Measurements from ENCODE around the gene MET.
"Not testable (repeated sequence)": the region's sequence is repeated elsewhere in the genome, so short reads cannot be mapped to it uniquely, and the experiment has no call there.

The MET gene

GRCh38 chr7:116754186-116754585 is 82.2 kb downstream of the MET start:
- DNase-seq, result no peak

DNA sequence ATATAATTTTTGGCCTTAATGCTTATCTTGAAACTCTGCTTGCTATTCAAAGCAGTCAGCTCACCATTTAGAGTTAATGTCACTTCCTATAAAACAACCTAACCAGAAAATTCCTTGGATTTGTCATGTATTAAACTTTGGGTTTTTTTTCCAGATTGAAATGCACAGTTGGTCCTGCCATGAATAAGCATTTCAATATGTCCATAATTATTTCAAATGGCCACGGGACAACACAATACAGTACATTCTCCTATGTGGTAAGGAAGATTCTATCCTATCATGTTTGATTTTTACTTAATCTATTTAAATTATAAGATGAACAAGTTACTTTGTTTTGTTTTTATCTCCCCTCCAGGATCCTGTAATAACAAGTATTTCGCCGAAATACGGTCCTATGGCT is 85.3 kb downstream of the MET start:
- DNase-seq, result no peak

DNA sequence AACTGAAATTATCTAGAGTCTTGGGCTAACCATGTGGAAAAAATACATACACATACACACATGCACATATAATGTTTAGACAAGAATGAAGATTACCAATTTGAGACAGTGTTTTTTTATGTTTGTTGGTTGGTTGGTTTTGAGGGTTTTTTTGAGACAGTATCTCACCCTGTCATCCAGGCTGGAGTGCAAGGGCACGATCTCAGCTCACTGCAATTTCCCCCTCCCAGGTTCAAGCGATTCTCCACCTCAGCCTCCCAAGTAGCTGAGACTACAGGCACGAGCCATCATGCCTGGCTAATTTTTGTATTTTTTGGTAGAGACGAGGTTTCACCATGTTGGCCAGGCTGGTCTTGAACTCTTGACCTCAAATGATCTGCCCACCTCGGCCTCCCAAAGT is 87.6 kb downstream of the MET start:
- DNase-seq, result not testable (repeated sequence)

DNA sequence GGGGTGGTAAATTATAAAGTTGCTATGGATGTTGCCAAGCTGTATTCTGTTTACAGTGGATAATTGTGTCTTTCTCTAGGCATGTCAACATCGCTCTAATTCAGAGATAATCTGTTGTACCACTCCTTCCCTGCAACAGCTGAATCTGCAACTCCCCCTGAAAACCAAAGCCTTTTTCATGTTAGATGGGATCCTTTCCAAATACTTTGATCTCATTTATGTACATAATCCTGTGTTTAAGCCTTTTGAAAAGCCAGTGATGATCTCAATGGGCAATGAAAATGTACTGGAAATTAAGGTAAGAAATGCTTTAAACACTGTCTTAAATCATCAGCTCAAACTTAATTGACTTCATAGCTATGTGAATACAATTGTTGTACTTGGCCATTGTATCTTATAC is 91.0 kb downstream of the MET start:
- DNase-seq, result no peak

DNA sequence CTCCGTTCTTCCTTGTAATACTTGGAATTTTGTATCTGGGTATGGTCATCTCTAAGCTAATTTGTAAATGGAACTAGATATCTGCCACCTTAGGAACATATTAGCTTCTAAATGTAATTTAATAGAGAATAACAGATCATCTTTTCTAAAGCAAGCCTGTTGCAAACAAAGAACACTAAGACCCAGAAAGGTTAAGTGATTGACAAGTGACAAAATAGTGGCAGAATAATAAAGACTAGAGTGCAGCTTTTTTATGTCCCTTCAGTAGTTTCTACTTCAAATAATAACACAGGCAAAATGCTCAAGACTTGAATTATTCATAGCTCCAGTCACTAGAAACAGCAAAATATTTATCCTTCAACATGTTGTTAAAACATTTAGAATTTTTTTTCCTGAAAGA is 91.7 kb downstream of the MET start:
- DNase-seq, result no peak

- no peak for DNase-seq
Measured at GRCh38 chr7:116766881-116767280, 94.9 kb downstream of the MET start.

DNA sequence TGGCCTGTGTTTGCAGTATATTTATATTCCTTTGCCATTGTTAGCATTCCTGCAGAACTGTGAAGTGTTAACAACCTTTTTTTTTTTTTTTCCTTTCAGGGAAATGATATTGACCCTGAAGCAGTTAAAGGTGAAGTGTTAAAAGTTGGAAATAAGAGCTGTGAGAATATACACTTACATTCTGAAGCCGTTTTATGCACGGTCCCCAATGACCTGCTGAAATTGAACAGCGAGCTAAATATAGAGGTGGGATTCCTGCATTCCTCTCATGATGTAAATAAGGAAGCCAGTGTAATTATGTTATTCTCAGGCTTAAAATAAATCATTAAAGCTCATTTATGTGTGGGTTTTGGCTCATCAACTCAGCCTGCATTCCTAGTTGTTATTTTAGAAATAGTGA is 97.5 kb downstream of the MET start:
- no peak for DNase-seq

GRCh38 chr7:116770941-116771340 is 98.9 kb downstream of the MET start:
- DNase-seq, result no peak

GRCh38 chr7:116771640-116772039 is 99.6 kb downstream of the MET start:
- DNase-seq, result no peak

DNA sequence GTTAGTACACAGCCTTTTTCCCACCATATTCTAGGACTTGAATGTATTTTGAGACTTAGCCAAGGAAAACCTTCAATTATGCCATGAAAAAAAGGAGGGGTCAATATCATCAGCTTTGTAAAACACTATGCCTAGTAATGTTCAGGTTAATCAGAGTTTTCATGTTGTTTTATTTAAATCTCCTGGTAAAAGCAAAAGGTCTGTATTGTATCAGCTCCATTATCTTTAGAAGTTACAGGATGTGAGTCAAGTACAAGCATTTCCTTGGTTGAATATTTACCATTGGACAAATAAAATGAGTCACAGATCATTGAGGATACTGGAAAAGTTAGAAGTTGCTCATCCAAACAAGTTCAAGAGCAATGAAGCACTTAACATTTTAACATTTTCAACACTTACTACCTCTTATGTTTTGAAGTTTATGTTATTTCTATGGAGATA is 100.4 kb downstream of the MET start:
- no peak for DNase-seq

- DNase-seq, result no peak
Measured at GRCh38 chr7:116772926-116773749, 101.1 kb downstream of the MET start.

GRCh38 chr7:116776046-116776445 is 104.0 kb downstream of the MET start:
- no peak for DNase-seq

DNA sequence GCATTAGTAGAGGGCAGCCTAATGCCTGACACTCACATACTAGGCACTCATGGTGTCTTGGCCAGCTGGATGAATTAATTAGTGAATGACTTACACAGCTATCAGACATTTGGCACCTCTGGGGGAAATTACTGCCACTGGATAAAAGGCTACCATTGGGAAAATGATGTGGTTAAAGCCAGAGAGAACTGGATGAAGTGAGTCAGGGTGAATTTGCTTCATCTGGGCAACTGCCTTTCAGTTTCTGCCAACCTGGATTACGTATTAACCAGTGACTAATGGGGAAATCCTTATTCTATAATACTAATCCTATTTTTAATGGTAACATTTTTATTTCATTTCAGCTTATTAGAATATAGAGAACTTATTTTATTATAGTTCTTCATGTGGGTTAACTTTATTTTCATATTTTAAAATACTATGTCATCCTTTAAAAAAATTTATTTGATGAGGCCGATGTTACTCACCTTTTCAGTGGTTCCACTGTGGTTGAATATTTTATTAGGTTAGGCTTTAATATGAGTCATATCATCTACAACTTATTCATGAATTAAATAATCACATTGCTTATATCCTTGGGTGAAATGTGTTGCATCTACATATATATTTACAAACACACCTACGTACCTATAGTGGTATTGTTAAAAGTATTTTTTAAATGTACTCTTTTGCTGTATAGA is 104.8 kb downstream of the MET start:
- DNase-seq, result no peak

DNA sequence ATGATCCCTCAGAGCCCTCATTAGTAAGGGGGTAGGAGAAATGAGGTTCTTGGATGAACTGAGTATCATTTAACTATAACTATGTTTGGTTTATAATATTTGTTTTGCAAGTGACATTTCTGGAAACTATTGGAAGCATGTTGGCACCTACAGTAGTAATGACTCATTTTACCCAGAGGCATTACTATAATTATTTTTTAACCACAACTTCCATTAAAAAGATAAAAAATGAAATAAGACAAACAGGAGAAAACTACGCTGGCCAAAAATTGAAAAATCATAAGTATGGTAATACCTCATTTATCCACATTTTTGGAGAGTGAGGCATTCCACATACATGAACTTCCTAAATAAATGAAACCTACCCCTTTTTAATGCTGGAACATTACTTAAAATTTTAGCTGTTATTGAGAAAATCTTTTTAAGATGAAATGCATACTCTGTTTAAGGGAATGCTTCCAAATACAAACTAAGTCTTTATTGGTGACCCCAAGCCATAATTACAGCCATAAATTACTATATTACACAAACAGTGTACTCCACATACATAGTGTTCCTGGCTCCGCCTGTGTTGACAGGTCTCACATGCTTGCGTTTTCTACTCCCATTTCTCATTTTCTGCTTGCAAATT is 105.8 kb downstream of the MET start:
- no peak for DNase-seq

DNA sequence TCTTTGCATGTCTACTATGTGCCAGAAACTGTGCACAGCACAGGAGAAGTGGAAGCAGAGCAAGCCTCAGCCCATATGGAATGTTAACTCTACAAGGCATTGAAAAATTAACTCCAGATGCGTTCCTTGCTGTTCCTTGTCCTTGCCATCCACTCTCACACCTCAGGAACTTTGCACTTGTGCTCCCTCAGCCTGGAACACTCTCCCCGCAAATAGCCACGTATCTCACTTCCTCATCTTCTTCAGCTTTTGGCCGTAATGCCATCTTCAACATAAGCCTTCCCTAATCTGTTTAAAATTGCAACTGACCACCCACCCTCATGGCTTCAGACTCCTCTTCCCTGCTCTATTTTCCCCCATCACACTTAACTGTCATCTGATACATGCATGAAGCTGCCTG is 107.2 kb downstream of the MET start:
- DNase-seq, result no peak

- DNase-seq, result no peak
Measured at GRCh38 chr7:116779931-116780330, 107.9 kb downstream of the MET start.

DNA sequence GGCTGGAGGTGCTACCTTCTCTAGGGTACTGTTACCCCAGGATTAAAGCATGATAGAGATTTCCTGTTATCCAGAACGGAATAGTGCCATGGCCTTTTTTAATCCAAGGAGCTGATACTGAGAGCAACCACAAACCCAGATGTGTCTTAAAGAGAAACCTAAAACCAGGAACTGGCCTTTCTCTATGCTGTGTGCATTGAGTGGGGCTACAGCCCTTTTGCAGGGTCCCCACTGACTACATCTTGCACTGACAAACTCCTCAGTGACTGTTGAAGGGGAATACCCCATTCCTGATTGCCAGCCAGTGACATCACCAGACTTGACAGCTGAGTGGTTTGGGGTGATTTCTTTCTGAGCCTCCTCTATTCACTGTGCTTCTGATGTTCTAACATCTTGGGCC is 108.5 kb downstream of the MET start:
- no peak for DNase-seq

DNA sequence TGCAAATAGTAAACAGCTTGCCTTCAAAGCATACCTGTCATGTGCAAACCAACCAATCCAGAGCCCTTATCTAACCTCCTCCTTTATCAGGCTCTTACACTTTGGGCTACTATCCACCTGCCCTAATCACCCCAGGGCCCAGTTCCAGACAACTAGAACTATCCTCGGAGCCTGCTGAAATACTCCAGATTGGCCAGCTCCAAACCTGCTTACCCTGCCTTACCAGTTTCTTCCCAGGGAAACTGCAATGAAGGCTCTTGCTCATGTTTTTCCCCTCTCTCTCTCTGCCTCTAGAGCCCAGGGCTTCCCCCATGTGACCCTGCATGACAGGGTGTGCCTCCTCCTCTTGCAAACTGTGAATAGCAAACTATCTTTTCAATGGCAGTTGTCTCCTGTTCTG is 109.0 kb downstream of the MET start:
- no peak for DNase-seq

GRCh38 chr7:116781584-116781983 is 109.6 kb downstream of the MET start:
- no peak for DNase-seq

GRCh38 chr7:116782177-116782711 is 110.2 kb downstream of the MET start:
- DNase-seq, result no peak

GRCh38 chr7:116783666-116784318 is 111.8 kb downstream of the MET start:
- DNase-seq, result no peak

- no peak for DNase-seq
Measured at GRCh38 chr7:116784647-116785046, 112.7 kb downstream of the MET start.

- DNase-seq, result no peak
Measured at GRCh38 chr7:116785843-116786242, 113.8 kb downstream of the MET start.
